SK-N-MC (cell line): ENCODE results near the gene CDH12.
"Not testable (repeated sequence)": the region's sequence is repeated elsewhere in the genome, so short reads cannot be mapped to it uniquely, and the experiment has no call there.

ENCODE experiments used
- DNase-seq: peaks from one replicate; pipeline ENCODE4 v3.0.0-alpha.2; 2011; ENCODE audit warnings: low read depth, low spot score
- H3K27ac ChIP-seq: fragments of 200-600 bp; sonication (generic); 2 replicates; pipeline ENCODE4 v1.5.1; 2016; ENCODE audit warnings: mixed run types
- H3K36me3 ChIP-seq: fragments of 200-600 bp; sonication (generic); 2 replicates; pipeline ENCODE4 v1.6.1; 2017; ENCODE audit warnings: antibody characterized with exemption, low read length, mixed read lengths; ENCODE audit not compliant: insufficient read depth
- H3K4me3 ChIP-seq: fragments of 200-600 bp; sonication (generic); 2 replicates; pipeline ENCODE4 v1.5.1; 2016
- H3K9ac ChIP-seq: fragments of 200-600 bp; sonication (generic); 2 replicates; pipeline ENCODE4 v1.8.0; 2017; ENCODE audit warnings: mixed run types, mixed read lengths; ENCODE audit not compliant: insufficient read length
- H3K9me3 ChIP-seq: fragments of 200-600 bp; sonication (generic); 2 replicates; pipeline ENCODE4 v1.6.1; 2017; ENCODE audit warnings: low read depth, mild to moderate bottlenecking, antibody characterized with exemption, low read length, moderate library complexity, mixed read lengths
- EZH2 ChIP-seq: fragments of 200-600 bp; sonication (generic); IDR thresholded peaks from one replicate; pipeline ENCODE4 v1.6.1; 2017; ENCODE audit warnings: antibody characterized with exemption
- FOXP2 ChIP-seq: optimal IDR thresholded peaks from 2 replicates; pipeline ENCODE3; 2011; ENCODE audit warnings: mild to moderate bottlenecking, moderate library complexity; ENCODE audit not compliant: insufficient read depth; ENCODE audit errors: extremely low read length, control extremely low read depth
- POLR2AphosphoS5 ChIP-seq: IDR thresholded peaks from 2 replicates; pipeline ENCODE4 v1.6.1; 2012; ENCODE audit warnings: mild to moderate bottlenecking, low read depth, low read length, borderline replicate concordance

Gene CDH12

GRCh38 chr5:22295832-22296231, 557.3 kb downstream of the CDH12 start:
- no peak for TF ChIP-seq POLR2AphosphoS5
- TF ChIP-seq EZH2, result no peak
- no peak for TF ChIP-seq FOXP2
- no peaks in the 10 kb centered on the region for H3K9me3 ChIP-seq
- no peaks in the 10 kb centered on the region for H3K36me3 ChIP-seq
- no peak overlapping the region for H3K4me3 ChIP-seq
- H3K27ac ChIP-seq, result no peak overlapping the region
- no peak for DNase-seq
- no peak overlapping the region for H3K9ac ChIP-seq

- H3K9ac ChIP-seq, result no peak overlapping the region
- H3K9me3 ChIP-seq, result no peaks in the 10 kb centered on the region
- TF ChIP-seq POLR2AphosphoS5, result no peak
- no peak for TF ChIP-seq FOXP2
- no peak for TF ChIP-seq EZH2
- no peaks in the 10 kb centered on the region for H3K36me3 ChIP-seq
- no peak for DNase-seq
- no peak overlapping the region for H3K27ac ChIP-seq
- no peak overlapping the region for H3K4me3 ChIP-seq
Measured at GRCh38 chr5:22293147-22293546, 560.0 kb downstream of the CDH12 start.

GRCh38 chr5:22278164-22278563, 575.0 kb downstream of the CDH12 start:
- Histone ChIP-seq H3K36me3 (no peaks in the 10 kb centered on the region), H3K9ac (no peak overlapping the region), H3K4me3 (no peak overlapping the region), H3K9me3 (no peaks in the 10 kb centered on the region), H3K27ac (no peak overlapping the region)
- DNase-seq, result no peak
- TF ChIP-seq POLR2AphosphoS5, result no peak
- TF ChIP-seq EZH2, result no peak
- TF ChIP-seq FOXP2, result no peak

- no peak for DNase-seq
- no peaks in the 10 kb centered on the region for H3K36me3 ChIP-seq
- no peak overlapping the region for H3K27ac ChIP-seq
- H3K4me3 ChIP-seq, result no peak overlapping the region
- no peak overlapping the region for H3K9ac ChIP-seq
- TF ChIP-seq FOXP2, result no peak
- TF ChIP-seq EZH2, result no peak
- no peak for TF ChIP-seq POLR2AphosphoS5
- no peaks in the 10 kb centered on the region for H3K9me3 ChIP-seq
Measured at GRCh38 chr5:22277006-22277405, 576.1 kb downstream of the CDH12 start.

- H3K9ac ChIP-seq, H3K36me3 ChIP-seq, DNase-seq, H3K4me3 ChIP-seq, H3K9me3 ChIP-seq, H3K27ac ChIP-seq: not testable (repeated sequence)
Measured at GRCh38 chr5:22265855-22266254, 587.3 kb downstream of the CDH12 start.

- DNase-seq, result no peak
Measured at GRCh38 chr5:22258139-22258538, 595.0 kb downstream of the CDH12 start.

GRCh38 chr5:22250528-22250927, 602.6 kb downstream of the CDH12 start:
- no peak for DNase-seq
- Histone ChIP-seq H3K9me3 (no peaks in the 10 kb centered on the region), H3K36me3 (no peaks in the 10 kb centered on the region), H3K27ac (no peak overlapping the region), H3K4me3 (no peak overlapping the region), H3K9ac (no peak overlapping the region)
- TF ChIP-seq POLR2AphosphoS5 (no peak), FOXP2 (no peak), EZH2 (no peak)

More at GRCh38 chr5:22258139-22258538, 595.0 kb downstream of the CDH12 start:
- no peak overlapping the region for H3K4me3 ChIP-seq
- no peaks in the 10 kb centered on the region for H3K36me3 ChIP-seq
- TF ChIP-seq FOXP2 (no peak), EZH2 (no peak), POLR2AphosphoS5 (no peak)
- no peak overlapping the region for H3K9ac ChIP-seq
- no peaks in the 10 kb centered on the region for H3K9me3 ChIP-seq
- H3K27ac ChIP-seq, result no peak overlapping the region

GRCh38 chr5:22249209-22249729, 603.9 kb downstream of the CDH12 start:
- Histone ChIP-seq H3K36me3 (no peaks in the 10 kb centered on the region), H3K27ac (no peak overlapping the region), H3K4me3 (no peak overlapping the region), H3K9ac (no peak overlapping the region), H3K9me3 (no peaks in the 10 kb centered on the region)
- TF ChIP-seq FOXP2, result no peak
- no peak for TF ChIP-seq EZH2
- no peak for TF ChIP-seq POLR2AphosphoS5
- DNase-seq, result no peak

GRCh38 chr5:22245770-22246169, 607.4 kb downstream of the CDH12 start:
- Histone ChIP-seq H3K36me3 (no peaks in the 10 kb centered on the region), H3K9ac (no peak overlapping the region), H3K9me3 (no peaks in the 10 kb centered on the region), H3K4me3 (no peak overlapping the region), H3K27ac (no peak overlapping the region)
- DNase-seq, result no peak
- TF ChIP-seq POLR2AphosphoS5 (no peak), FOXP2 (no peak), EZH2 (no peak)
